ENCODE results near the gene ZNF496. TPM values are rescaled to one million over a fixed set of nuclear protein-coding genes. Genes with fewer than 3 reads are reported as not detected.

Gene ZNF496
- total RNA-seq, 4 donors from 2014 or later = 34.2 to 47.4 (median 39.7) TPM

DNA sequence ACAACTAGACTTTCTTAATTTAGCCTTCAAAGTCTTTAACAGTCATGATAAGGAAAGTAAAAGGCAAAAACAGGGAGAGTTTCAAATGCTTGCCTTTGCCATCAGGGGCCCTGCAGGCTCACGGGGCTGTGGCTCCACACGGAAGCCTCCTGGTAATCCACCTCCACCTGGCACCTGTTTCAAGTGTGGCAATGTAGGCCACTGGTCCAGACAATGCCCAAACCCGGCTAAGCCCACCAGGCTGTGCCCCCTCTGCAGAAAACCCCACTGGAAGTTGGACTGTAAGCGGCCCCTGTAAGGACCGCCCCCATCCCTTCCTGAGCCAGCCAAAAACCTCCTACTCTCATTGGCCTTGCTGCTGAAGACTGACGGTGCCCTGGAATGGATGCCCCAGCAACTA, 43.3 kb downstream of the ZNF496 start:
- intact Hi-C loops (cut with DNase I; ENCODE audit: low total_unique reads) (no loop called here), in situ Hi-C loops (cut with MboI; ENCODE audit: low sequenced_read_pairs in 4 of 4) (no loop called here)
- H3K36me3 ChIP-seq = no peaks in the 10 kb centered on the region
- TF ChIP-seq, protein P1, sequence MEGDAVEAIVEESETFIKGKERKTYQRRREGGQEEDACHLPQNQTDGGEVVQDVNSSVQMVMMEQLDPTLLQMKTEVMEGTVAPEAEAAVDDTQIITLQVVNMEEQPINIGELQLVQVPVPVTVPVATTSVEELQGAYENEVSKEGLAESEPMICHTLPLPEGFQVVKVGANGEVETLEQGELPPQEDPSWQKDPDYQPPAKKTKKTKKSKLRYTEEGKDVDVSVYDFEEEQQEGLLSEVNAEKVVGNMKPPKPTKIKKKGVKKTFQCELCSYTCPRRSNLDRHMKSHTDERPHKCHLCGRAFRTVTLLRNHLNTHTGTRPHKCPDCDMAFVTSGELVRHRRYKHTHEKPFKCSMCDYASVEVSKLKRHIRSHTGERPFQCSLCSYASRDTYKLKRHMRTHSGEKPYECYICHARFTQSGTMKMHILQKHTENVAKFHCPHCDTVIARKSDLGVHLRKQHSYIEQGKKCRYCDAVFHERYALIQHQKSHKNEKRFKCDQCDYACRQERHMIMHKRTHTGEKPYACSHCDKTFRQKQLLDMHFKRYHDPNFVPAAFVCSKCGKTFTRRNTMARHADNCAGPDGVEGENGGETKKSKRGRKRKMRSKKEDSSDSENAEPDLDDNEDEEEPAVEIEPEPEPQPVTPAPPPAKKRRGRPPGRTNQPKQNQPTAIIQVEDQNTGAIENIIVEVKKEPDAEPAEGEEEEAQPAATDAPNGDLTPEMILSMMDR (IDR thresholded peaks at IDR 0.05 in 4 of 5, conservative IDR thresholded peaks at IDR 0.05 in 1 of 5) = no peak
- TF ChIP-seq POLR2A (IDR thresholded peaks at IDR 0.05) = no peak
- DNase-seq (no peak), ATAC-seq (no peak)
- H3K4me1 ChIP-seq = no peaks in the 10 kb centered on the region
- H3K4me3 ChIP-seq = no peak overlapping the region
- H3K9me3 ChIP-seq = no peaks in the 10 kb centered on the region
- H3K27ac ChIP-seq = no peak overlapping the region
- H3K27me3 ChIP-seq = no peaks in the 10 kb centered on the region

DNA sequence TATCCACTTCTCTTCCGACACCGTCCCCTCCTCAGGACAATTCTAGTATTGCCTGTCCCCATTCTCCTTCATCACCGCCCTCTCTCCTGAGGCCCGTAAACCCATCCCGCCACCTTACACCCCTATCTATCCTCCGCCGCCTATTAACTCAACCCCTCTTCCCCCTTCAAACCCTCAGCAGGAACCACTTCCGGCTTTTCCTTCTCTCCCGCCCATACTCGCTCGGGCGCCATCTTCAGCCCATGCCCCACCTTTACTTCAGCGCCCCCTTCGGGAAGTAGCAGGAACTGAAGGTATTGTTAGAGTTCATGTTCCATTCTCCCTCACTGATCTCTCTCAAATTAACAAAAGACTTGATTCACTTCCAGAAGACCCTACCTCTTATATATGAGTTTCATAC, 44.2 kb downstream of the ZNF496 start:
- Histone ChIP-seq H3K27me3 (no peaks in the 10 kb centered on the region), H3K36me3 (no peaks in the 10 kb centered on the region), H3K4me3 (no peak overlapping the region), H3K27ac (no peak overlapping the region), H3K9me3 (no peaks in the 10 kb centered on the region), H3K4me1 (no peaks in the 10 kb centered on the region)
- TF ChIP-seq POLR2A (IDR thresholded peaks at IDR 0.05) = no peak
- TF ChIP-seq, protein P1 (IDR thresholded peaks at IDR 0.05 in 4 of 5, conservative IDR thresholded peaks at IDR 0.05 in 1 of 5) = no peak
- intact Hi-C loops (cut with DNase I; ENCODE audit: low total_unique reads) (no loop called here), in situ Hi-C loops (cut with MboI; ENCODE audit: low sequenced_read_pairs in 4 of 4) (no loop called here)
- no peak for ATAC-seq
- DNase-seq = no peak

DNA sequence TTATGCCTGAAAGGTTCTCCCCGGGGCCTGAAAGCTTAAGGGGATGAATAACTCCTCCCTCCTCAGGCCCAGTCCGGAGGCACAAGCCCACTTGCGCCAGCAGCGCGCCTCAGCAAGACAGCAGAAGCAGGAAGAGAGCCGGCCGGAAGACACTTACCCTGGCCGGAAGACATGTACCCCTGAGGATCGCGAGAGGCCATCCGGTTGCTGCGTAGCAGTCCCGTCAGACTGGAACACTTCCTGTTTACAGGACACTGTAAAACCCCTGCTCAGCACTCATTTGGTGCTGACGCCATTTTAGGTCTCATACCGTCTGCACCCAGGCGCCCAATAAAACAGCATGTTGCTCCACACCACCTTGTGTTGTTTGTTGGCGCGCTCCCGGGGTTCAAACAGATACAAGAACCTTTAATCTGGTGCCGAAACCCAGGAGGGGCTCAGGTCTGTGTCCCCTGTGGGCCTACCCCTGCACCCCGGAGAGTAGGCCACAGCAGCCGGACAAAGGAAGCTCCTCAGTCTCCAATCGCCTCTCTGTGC, 45.5 kb downstream of the ZNF496 start:
- H3K27me3 ChIP-seq = no peaks in the 10 kb centered on the region
- H3K4me3 ChIP-seq = no peak overlapping the region
- no peaks in the 10 kb centered on the region for H3K9me3 ChIP-seq
- no peaks in the 10 kb centered on the region for H3K4me1 ChIP-seq
- DNase-seq (no peak), ATAC-seq (no peak)
- in situ Hi-C loops (cut with MboI; ENCODE audit: low sequenced_read_pairs in 4 of 4) (no loop called here), intact Hi-C loops (cut with DNase I; ENCODE audit: low total_unique reads) (no loop called here)
- TF ChIP-seq POLR2A (IDR thresholded peaks at IDR 0.05) = no peak
- TF ChIP-seq, protein P1 (IDR thresholded peaks at IDR 0.05 in 4 of 5, conservative IDR thresholded peaks at IDR 0.05 in 1 of 5) = no peak
- no peaks in the 10 kb centered on the region for H3K36me3 ChIP-seq
- H3K27ac ChIP-seq = no peak overlapping the region

DNA sequence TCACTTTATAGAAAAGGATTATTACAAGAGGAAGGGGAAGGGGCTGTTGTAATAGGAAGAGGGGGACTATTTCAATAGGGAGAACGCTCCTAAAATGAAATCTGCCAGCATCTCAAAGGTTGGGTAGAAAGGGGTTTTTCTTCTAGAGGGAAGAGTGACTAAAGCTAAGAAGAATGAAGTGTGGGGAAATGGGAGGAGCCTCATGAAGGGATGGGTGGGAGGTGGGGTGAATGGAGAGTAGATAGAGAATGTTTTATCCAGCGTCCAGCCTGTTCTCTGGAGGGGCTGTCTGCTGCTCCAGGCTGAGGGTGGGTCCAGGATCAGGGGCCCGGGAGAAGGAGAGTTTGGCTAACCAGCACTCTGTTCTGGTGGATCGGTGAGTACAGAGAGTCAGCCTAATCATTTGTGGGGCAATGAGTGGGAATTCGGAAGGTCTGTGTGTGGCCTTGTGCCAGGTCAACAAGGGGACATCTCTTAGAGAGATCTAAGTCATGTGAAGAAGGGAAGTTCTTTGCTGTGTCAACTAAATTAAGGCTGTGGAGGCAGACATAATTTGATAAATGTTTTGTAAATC, 50.6 kb downstream of the ZNF496 start:
- no peaks in the 10 kb centered on the region for H3K36me3 ChIP-seq
- no peak overlapping the region for H3K27ac ChIP-seq
- no peaks in the 10 kb centered on the region for H3K4me1 ChIP-seq
- H3K4me3 ChIP-seq = no peak overlapping the region
- no peaks in the 10 kb centered on the region for H3K27me3 ChIP-seq
- intact Hi-C loops (cut with DNase I; ENCODE audit: low total_unique reads) = no loop called here
- ATAC-seq = no peak
- in situ Hi-C loops (cut with MboI; ENCODE audit: low sequenced_read_pairs in 4 of 4) = no loop called here
- no peaks in the 10 kb centered on the region for H3K9me3 ChIP-seq
- TF ChIP-seq, protein P1 (IDR thresholded peaks at IDR 0.05 in 4 of 5, conservative IDR thresholded peaks at IDR 0.05 in 1 of 5) = no peak
- TF ChIP-seq POLR2A (IDR thresholded peaks at IDR 0.05) = no peak
- no peak for DNase-seq

DNA sequence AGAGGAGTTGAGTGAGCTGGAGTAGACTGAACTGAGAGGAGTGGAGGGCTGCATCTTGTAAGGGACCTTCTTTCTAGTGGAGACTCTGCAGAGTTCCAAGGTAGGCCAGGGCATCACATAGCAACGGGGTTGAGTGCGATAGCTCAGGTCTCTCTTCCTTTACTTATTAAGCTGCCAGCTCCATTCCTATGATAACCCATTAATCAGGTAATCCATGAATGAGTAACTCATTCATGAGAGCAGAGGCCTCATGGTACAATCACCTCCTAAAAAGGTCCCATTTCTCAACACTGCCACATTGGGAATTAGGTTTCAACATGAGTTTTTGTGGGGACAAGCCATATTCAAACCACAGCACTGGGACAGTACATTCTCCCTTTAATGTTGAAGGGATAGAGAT, 54.5 kb downstream of the ZNF496 start:
- H3K4me1 ChIP-seq = no peaks in the 10 kb centered on the region
- in situ Hi-C loops (cut with MboI; ENCODE audit: low sequenced_read_pairs in 4 of 4) (no loop called here), intact Hi-C loops (cut with DNase I; ENCODE audit: low total_unique reads) (no loop called here)
- no peak for DNase-seq
- H3K36me3 ChIP-seq = no peaks in the 10 kb centered on the region
- no peaks in the 10 kb centered on the region for H3K27me3 ChIP-seq
- no peak overlapping the region for H3K4me3 ChIP-seq
- TF ChIP-seq, protein P1 (IDR thresholded peaks at IDR 0.05 in 4 of 5, conservative IDR thresholded peaks at IDR 0.05 in 1 of 5) = no peak
- no peak for TF ChIP-seq POLR2A (IDR thresholded peaks at IDR 0.05)
- no peak for ATAC-seq
- H3K9me3 ChIP-seq = no peaks in the 10 kb centered on the region
- no peak overlapping the region for H3K27ac ChIP-seq

All from gastrocnemius medialis (tissue), 4 donors.